ENCODE results near the gene CDK4.

The CDK4 gene

DNA sequence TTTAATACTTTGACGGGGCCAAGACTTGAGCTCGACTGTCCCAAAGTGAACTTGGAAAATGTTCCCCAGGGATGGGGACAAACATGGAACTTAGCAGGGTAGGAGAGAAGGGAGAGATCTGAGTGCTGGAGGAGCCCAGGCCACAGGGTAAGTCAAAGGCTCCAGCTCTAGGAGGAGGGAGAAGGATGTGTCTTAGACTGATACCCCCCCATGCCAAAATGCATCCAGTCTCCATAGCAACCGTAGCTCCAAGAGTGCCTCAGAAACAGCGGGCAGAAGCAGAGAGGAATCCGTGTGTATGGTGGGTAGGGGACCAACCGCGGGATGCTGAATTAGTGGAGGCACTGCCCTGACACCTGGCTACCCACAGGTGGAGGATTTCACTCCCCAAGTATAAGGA, 12.7 kb downstream of the CDK4 start:
- no peak for DNase-seq (ENCODE audit: low read depth)

DNA sequence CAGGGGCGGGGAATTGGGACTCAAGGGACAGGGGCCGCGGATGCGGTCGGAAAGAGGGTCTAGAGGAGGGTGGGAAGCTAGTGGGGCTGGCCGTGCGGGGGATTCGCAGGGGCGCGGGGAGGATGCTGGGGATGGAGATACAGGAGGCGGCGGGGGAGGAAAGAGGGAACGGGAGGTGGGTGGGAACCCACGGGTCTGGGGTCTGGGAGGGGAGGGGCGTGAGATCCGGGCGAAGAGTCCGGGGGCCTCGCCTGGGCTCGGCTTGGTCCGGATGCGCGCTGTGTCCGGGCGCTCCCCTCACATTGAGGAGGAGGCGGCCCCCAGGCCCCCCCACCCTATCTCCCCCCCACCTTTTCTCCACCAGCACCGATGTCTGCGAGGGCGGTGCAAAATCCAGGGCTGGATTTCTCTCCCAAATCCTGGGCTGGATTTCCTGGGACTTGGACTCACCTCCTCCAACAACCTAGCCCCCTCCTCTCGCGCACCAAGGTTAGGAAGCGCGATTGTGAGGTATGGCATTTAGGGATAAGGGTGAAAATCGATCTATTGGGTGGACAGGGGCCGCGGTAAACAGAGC, 13.4 kb downstream of the CDK4 start, which contains the start of gene AGAP2:
TSS of gene AGAP2 (minus strand) at position 82 of the 577 bp plus-strand sequence. CDS start 496 bp downstream, outside the sequence.
- DNase-seq (ENCODE audit: low read depth), result no peak

DNA sequence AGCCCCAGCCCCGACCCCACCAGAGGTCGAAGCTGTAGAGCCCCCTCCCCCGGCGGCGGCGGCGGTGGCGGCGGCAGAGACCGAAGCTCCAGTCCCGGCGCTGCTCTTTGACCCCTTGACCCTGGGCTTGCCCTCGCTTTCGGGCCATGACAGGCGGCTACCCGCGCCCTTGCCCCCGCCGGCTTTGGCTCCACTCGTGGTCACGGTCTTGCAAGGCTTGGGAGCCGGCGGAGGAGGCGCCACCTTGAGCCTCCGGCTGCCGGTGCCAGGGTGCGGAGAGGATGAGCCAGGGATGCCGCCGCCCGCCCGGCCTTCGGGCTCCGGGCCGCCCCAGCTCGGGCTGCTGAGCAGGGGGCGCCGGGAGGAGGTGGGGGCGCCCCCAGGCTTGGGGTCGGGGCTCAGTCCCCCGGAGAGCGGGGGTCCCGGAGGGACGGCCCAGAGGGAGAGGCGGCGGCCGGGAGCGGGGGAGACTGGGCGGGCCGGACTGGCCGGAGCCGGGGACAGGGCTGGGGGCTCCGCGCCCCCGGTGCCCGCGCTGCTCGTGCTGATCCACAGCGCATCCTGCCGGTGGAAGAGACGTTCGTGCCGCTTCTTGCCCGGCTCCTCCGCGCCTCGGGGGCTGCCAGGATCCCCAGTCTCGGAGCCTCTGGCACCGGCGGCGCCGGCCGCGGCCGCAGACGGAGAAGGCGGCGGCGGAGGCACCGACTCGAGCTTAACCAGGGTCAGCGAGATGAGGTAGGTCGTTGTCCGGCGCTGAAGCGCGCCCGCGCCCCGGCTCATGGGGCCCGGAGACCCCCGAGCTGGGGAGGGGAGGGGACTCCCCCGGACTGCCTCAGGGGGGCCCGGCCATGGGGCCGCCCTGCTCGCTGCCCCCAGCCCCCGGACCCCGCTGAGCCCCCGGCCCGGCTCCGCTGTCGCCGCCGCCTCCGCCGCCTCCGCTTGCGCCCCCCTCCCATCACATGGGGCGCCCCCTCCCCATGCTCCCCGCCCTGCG, 14.3 kb downstream of the CDK4 start:
- DNase-seq (ENCODE audit: low read depth), result no peak

DNA sequence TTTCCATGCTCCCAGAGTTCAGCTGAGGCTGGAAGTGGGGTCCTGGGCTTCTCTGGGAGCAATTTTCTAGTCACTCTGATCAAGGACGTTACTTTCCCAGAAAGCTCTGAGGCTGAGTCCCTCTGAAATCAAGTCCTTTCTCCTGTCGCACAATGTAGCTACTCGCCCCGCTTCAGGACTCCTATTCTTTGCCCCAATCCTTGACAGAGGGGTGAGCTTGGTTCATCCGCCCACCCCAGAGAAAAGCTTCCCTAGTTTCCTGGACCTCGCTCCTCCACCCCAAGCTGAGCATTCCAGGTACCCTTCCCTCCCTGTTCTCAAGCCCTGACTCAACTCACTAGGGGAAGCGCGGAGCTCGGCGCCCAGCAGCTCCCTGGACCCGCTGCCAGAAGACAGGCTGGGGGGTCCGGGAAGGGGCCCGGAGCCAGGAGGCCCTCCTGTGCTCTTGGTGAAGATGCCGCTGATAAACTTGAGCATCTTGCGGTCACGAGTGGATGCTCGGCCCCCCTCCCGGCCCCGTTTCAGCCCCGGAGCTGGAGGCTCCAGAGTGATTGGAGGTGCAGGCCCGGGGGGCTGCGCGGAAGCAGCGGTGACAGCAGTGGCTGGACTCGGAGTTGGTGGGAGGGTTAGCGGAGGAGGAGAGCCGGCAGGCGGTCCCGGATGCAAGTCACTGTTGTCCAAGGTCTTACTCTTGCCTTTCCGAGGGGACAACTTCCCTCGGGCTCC, 15.2 kb downstream of the CDK4 start:
- no peak for DNase-seq (ENCODE audit: low read depth)

DNA sequence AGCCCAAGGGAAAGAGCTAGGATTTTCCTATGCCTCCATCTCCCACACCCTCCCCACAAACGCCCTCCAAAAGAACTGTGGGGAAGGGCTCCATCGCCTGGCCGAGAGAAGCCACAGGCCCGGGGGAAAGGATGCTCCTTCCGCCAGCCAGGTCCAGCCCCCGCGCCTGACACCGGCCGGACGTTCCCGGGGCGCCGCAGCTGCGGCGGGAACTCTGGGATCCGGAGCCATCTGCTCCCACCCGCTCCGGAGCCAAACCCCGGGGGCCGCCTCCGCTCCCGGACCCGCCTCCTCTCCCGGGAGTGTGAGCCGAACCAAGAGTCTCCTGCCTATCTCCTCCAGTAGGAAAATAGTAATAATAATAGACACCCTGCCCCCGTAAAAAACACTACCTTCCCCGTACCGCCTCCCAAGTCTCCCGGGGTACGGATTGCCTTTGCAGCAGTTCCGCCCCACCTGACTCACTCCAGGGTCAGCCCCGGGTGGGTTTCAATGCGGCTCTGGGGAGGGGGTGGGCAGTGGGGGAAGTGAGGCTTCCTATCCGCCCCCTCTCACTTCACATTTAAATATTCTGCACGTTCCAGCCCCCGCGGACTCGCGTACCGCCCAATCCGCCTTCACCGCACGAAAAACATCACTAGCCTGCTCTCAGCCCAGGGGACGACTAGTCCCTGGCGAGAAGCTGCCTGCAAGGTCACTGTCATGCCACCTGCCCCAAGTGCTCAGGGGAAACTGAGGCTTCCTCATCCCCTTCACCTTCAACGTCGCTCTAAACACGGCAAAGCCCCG, 16.0 kb downstream of the CDK4 start:
- DNase-seq (ENCODE audit: low read depth), result no peak

DNA sequence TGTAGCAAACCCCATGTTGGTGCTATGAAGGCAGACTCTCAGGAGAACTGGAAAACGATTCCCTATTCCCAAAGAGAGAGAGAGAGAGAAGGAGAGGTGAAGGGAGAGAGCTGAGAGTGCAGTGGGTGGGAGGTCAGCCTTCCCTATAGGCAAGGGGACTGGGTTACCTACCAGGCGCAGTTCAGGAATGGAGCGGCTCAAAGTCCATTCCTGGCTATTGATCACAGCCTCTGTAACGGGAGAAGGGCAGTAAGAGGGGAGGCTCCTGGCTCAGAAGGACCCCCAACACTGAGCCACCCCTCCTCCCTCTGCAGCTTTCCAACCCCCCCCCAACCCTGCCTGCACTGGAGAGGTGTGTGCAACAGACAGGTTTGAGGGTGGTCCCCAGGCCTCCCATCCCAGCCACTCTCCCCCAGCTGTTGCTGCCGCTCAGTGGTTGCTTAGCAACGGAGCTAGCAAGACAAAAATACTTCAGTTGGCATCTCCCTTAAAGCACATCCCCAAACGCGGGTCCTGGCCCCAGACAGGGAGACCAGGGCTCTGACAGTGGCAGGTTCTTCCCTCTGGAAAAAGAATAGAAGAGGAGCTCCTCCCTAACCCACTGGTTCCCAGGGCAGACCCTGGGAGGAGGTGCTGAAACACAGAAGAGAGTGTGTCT, 16.8 kb downstream of the CDK4 start:
- DNase-seq (ENCODE audit: low read depth), result no peak

DNA sequence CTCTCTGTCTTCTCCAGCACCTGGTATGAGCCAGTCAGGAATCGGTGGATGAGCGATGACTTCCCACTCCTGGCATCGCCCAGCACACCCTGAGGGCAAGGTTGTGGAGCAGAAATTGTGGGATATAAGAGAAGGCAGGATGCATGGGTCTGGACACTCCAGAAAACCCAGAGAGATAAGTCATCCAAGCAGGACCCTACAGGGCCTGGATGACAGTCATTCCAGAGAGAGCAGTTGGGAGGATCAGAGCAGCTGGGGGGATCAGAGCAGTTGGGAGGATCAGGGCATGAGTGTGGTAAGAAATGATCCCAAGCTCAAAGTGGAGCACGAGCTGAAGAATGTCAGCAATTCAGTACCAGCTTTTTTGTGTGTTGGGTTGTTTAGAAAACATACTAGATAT, 17.5 kb downstream of the CDK4 start:
- no peak for DNase-seq (ENCODE audit: low read depth)

DNA sequence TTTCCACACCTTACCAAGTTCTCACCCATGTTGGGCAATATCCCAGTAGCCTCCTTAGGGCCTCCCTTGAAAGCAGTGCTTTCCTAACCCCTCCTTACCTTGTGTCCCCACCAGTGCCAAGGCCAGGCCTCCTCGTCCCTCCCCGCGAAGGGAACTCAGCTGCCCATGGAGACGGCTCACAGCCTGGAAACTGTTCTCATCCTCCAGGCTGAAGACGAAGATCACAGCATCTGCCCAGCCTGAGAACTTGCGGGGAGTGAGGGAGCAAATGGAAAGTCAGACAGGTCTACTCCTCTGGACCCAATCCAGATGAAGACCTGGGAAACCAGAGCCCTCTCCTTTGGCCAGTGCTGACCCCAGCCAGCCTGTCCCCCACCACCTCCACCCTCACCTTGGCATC, 18.2 kb downstream of the CDK4 start:
- DNase-seq (ENCODE audit: low read depth), result no peak

DNA sequence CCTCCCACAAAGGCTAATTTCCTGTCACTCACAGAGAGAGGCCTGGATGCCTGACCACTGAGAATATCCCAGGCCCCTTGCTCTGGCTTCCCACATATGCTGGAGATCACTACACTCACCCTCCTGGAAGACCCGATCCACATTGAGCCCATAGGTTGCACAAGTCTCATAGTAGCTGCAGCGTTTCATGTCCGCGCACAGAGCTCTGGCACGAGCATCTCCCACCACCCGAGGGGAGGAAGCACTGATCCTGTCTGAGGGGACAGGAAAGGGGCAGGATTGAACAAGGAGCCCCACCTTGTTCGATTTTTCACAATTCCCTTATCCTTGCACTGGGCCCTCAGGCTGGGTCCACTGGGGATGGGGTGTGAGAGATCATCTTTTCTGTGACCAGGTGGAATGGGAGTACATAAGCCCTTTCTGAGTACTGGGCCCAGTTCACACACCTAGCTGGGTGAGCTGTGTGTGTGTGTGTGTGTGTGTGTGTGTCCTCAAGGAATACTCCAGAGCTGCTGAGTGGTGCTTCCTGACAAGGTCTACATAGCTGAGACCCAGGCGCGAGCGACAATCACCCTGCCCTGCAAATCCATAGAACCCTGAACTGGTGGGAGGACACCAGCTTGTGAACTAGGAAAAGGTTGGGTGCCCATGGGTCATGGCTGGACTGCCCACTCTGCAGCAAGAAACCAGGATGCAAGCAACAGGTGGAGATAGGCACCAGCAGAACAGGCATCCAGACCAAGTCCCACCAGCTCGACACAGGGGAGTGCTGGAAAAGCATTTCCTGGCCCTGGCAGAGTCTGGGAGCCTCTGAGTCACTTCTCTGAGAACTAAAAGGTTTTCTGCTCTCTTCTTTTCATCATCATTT, 19.1 kb downstream of the CDK4 start:
- DNase-seq (ENCODE audit: low read depth), result no peak

DNA sequence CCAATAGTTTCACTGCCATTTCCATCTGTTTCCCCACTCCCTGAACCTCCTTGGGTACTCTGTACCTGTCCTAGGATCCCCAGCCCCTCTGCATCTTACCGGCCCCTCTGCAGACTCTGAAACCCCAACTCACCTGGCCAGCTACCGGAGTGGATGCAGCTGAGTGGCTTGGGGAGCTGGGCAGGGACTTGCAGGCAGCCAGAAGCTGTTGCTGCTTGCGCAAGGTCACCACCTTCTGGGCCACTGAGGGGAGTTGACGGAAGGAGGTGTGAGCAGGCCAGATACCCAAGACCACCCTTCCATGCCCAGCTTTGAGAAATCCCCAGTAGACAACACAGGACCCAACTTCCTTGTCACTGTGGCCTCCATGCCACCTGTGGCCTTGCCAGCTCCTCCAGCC, 19.8 kb downstream of the CDK4 start:
- DNase-seq (ENCODE audit: low read depth), result no peak

DNA sequence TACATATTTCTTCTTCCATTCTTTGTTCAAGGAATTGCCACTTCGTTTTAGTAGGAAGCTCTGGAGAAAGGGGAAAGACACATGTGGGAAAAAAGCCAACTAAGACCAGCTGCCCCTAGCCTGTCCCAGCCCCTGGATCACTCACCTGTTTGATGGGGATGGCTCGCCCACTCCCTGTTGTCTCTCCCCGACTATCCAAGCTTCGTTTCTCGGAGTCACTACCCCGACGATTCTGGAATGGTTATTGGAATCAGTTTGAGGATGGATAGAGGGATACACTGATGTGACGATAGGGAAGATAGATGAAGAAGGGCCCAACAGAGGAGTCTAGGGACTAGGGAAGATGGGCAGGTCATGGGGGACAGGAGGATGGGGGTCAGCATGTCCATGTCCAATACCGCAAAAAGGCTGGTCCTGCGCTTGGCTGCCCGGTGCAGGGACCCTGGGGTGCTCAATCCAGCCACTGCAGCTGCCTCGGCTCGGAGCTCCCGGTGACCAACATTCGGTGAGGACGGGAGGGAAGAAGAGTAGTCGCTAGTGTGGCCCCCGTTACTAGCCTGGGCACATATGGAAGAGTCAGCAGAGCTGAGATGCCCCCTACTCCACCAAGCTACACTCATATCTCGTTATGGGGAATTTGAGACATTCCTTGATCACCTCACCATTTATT, 20.6 kb downstream of the CDK4 start:
- no peak for DNase-seq (ENCODE audit: low read depth)

DNA sequence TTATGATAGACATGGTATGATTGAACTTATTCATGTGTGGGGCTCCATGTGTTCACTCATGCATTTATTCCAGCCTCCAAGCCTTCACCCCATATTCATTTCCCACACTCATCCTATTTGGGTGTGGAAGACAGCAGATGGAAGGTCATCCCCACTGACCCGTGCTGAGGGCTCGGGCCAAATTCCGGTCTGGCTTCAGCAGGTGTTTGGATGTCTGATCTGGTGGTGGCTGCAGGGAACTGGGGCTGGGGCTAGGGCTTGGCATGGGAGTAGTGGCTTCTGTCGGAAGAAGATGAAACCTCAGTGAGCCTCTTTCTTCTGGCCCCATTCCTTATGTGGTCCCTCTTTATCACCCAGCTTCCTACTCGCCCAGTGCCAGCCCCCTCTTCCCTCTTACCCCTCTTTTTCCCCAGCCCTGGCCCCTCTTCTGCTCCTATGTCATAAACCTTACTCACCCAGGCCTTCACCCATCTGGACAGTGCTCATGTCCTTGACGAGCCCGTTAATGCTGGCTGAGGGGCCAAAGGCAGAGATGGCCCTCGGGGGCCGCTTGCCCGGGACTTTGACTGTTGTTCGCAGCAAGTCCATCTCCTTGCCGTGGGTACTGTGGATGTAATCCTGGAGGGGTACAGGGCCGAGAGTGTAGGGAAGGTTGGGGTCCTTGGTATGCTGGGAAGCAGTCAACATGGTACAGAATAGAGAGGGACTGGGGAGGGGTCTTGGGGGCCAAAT, 21.6 kb downstream of the CDK4 start:
- no peak for DNase-seq (ENCODE audit: low read depth)

DNA sequence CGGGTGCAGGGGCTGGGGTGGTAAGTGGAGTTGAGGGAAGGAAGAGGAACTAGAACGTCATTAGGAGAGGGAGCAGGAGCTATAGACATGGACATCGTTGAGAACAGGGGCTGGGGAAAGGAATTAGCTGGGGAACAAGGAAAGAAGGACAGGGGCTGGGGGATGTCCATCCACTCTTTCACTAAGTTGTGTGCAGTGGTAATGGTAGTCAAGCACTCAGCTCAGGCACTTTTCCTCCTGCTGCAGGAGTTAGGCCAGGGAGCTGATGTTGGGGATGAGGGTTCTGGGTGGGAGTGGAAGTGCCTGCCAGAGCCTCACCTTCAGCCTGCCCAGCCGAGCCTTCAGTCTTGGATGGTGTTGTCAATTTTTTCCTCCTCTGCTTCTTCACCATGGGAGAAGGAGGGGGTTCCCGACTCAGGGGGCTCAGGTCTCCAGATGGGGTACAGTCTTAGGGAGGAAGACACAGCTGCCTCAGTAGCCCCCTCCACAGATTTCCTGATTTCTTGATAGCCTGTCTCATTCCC, 22.7 kb downstream of the CDK4 start:
- DNase-seq (ENCODE audit: low read depth), result no peak

DNA sequence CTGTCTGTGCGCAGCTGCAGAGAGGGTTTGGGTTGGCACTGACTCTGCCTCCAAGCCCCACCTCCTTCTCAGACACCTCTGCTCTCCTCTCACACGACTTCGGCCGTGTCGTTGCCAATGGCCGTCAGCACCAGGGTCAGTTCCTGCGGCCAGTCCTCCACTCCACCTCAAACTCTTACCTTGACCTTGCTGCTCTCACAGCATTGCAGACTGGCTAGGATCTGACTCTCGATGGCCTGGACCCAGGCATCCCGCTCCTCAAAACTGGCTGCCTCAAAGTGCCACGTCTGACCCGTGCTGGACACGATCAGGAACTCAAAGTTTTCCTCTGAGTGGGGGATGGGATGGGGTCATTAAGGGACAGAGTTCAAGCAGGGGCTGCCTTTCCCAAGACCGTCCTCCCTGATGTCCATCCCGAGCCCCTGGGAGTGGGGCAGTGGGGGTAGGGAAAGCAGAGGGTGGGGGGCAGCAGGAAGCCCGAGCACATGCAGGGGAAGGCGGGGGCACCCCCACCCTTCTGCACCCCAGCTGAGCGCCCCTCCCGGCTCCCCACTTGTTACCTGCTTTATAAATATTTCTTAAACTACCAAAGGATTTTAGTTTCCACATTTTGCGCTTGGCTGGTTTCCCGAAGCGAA, 24.2 kb downstream of the CDK4 start:
- no peak for DNase-seq (ENCODE audit: low read depth)

DNA sequence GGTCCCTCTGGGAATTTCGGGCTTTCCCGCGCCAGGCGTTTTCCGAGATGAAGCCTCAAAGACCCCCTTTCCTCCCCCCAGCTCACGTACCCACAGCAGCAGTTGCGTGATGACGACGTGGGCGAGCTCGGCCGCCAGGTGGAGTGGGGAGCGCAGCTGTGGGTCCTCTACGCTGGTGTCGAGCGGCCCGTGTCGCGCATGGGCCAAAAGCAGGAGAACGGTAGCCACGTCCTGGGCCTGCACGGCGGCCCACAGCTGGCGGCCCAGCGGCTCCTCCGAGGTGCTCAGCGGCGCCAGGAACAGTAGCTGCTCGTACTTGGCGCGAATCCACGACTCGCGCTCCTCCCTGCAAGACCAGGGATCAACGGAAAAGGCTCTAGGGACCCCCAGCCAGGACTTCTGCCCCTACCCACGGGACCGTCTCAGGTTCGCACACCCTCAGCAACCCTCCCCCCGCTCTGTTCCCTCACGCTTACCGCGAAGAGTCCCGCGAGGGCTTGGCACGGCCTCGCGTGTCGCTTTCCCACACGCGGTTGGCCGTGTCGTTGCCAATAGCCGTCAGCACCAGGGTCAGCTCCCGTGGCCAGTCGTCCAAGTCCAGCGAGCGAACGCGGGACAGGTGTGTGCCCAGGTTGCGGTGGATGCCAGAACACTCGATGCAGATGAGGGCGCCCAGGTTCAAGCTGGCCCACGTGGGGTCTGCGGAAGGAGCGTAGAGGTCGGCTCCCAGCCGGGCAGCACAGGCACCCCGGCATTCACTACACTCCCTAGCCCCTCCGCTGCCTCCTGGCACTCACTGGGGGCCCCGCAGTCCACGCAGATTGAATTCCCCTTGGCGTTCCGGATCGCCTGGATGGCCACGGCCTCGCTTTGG, 25.0 kb downstream of the CDK4 start:
- no peak for DNase-seq (ENCODE audit: low read depth)

DNA sequence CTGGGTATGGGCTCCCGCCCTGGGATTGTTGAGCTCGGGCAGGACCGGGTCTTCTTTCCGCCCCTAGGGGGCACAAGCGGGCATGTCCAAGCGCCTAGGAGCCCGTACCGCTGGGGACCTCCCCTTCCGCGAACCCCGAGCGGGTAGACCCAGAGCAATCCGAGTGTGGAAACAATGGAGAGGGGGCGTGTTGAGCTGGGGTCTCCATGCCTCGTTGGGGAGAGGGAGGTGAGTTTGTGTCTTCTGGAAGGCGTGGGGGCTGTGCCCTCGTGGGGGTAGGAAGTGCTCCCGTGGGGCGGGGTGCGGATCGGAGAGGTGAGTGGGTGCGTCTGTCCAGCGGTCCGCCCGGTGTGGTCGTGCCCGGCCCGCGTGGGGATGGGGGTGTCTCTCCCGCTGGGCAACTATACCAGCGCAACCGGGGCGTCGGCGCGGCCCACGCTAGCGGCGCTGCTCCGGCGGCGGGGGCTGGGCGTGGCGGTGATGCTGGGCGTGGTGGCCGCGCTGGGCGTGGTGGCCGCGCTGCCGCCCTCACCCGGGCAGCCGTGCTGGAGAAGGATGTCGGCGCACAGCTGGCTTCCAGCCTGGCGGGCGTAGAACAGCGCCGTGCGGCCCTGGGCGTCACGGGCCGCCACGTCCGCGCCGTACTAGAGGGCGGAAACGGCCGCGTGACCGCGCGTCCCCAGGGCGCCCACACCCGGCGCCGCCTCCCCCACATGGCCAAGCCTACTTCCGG, 25.8 kb downstream of the CDK4 start:
- no peak for DNase-seq (ENCODE audit: low read depth)

DNA sequence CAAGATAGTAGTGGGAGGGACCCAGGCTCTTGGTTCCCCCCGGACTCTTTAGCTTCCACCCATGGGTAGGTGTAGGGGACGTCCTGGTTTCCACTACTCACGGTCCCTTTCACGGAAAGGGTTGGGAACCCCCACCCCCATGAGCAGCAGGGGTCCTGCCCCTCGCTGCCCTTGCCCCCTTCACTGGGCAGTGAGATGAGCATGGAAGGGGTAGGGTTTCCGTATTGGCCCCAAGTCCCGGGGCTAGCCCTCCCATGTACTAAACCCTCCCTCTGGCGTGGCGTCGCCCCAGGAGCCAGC, 26.3 kb downstream of the CDK4 start:
- no peak for DNase-seq (ENCODE audit: low read depth)
